Neural progenitor cell (in vitro differentiated cells): ENCODE measurements around the gene DLEC1.

Experiments
- CTCF ChIP-seq: fragments of 200-600 bp; sonication (generic); IDR thresholded peaks from 2 replicates; pipeline ENCODE4 v1.5.1; 2017; ENCODE audit warnings: antibody characterized with exemption, mild to moderate bottlenecking
- EZH2 ChIP-seq: fragments of 200-600 bp; sonication (generic); IDR thresholded peaks from 2 replicates; pipeline ENCODE4 v1.6.1; 2017; ENCODE audit warnings: antibody characterized with exemption, mild to moderate bottlenecking, moderate library complexity
- EZH2phosphoT487 ChIP-seq: fragments of 200-600 bp; sonication (generic); IDR thresholded peaks from 2 replicates; pipeline ENCODE4 v1.6.1; 2017; ENCODE audit warnings: antibody characterized with exemption

- TF ChIP-seq CTCF (no peak), EZH2phosphoT487 (no peak), EZH2 (no peak)
These were observed 12.2 kb upstream of the DLEC1 start for GRCh38 chr3:38026856-38027255.
